GM18519 (cell line): ENCODE data around the gene GRID2.
"Not testable (repeated sequence)": the region's sequence is repeated elsewhere in the genome, so short reads cannot be mapped to it uniquely, and the experiment has no call there.

ENCODE experiments used
- ATAC-seq: cut with Tn5 transposase; IDR thresholded peaks from one replicate; pipeline ENCODE4 v1.9.1; 2021; ENCODE audit warnings: mild to moderate bottlenecking, moderate library complexity; ENCODE audit not compliant: unreplicated experiment, low FRiP score

Gene GRID2

DNA sequence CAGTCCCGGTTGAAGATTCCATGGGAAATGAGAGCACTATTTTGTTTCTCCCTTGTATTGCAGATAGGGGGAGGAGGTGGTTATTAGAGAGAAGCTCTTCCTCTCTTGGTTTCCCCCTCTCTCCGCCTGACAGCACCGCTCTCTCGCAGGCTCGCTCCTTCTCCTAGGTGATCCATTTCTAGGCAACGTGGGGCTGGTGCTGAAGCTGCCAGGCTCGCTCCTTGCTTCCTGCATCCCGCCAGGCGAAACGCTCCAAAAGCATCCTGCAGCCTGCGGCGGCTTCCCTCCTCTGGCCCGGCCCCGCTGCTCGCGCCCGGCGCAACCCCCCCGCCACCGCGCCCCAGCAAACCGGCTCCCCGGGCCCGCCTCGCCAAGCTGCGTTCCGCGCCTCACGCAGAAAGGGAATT, at the start of gene GRID2:
Gene GRID2 (plus strand): TSS at position 346 of the 407 bp plus-strand sequence.
- ATAC-seq = no peak

DNA sequence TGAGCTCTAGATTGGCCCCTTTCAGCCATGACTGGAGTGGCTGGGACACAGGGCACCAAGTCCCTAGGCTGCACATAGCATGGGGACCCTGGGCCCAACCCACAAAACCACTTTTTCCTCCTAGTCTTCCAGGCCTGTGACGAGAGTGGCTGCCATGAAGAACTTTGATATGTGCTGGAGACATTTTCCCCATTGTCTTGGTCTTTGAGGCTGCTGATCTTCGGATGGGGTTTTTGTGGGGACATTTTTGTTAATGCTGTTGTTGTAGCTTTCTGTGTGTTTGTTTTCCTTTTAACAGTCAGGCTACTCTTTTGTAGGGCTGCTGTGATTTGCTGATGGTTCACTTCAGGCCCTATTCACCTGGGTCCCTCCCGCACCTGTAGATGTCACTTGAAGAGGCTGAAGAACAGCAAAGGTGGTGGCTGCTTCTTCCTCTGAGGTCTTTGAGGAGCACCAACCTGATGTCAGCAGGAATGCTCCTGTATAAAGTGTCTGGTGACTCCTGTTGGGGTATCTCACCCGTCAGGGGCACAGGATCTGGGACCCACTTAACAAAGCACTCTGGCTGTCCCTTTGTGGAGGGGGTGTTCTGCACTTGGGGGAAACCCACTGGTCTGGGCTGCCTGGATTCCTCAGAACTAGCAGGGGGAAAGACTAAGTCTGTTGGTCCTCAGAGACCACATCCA, 49.6 kb upstream of the GRID2 start:
- no peak for ATAC-seq

DNA sequence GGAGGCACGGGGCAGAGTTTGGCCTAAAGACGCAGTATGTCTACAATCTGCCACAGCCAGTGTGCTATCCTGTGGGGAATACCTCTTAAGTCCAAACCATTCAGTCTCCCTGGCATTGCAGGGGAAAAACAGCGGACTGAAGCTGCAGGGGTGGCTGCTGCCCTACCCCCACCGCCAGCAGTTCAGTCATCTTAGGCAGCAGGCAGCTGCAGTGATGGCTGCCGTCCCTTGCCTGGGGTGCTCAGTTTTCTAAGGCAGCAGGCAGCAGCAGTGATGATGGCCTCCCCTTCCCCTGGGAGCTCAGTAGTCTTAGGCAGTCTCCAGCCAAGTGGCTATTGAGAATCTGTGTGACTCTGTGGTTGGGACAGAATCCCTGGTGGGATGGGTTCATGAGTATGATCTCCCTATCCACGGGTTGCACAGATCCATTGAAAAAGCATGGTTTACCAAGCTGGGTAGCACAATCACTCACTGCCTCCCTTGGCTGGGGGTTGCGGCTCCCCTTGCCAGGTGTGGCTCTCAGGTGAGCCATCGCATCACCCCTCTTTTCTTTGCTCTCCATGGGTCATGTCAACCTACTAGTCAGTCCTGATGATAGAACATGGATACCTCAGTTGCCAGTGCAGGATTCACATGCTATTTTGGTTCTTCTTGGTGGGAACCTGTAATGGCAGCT, 48.9 kb upstream of the GRID2 start:
- ATAC-seq = no peak

DNA sequence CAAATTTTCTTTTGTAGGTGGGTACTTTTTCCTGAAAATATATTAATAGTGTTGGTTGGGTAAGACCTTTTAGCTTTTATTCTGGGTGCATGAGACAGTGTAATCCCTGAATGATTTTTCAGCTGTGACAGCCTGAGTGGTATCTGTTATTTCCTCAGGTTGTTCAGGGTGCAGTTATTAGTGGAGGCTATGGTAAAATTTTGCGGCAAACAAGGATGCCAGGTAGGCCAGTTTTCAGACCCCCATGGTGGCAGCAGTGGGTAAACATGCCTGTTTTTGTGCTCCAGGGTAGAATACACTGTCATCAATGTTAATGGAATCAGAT, 47.9 kb upstream of the GRID2 start:
- no peak for ATAC-seq

DNA sequence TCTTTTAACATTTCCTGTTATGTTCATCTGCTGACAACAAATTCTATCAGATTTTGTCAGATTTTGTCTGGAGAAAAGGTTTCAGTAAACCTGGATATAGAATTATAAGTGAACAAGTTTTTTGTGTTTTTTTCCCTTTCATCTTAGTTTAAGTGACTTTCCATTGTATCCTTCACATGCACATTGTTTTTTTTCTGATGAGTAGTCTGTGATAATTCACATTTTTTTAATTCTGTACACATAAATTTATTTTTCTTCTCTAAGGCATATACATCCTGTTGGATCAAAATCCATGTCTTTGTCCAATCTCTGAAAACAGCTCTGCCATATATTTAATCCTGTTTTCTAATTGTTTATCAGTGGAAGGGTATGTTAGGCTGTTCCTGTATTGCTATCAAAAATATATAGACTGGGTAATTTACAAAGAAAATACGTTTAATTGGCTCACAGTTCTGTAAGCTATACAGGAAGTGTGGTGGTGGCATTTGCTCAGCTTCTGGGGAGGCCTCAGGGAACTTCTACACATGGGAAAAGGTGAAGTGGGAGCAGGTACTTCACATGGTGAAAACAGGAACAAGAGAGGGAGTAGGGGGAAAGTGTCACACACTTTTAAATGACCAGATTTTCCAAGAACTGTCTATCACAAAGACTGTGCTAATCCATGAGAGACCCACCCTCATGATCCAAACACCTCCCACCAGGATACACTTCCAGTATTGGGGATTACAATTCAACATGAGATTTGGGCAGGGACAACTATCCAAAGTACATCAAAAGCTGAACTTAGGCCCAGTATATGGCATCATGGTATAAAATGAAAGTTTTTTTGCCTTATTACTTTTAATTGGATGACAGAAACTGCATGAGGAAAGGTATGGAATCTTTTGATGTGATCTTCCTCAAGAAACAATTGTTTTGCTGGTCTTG, 45.6 kb upstream of the GRID2 start:
- ATAC-seq = no peak

DNA sequence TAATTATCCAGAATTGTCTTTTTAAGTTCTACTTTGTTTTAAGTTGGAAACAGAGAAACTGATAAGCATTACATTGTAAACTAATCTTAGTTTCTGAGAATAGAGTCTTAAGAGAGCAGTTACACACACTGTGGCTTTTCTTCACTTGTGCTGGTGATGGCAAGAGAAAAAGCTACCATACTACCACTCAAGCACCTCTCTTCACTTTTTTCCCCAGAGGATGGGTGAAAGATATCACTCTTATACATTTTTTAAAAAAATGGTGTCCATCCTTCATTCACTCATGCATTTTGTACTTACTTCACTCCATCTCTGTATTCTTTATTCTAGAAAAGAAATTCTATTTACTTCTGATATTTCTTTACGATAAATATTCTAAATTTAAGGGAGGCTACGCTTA, 42.5 kb upstream of the GRID2 start:
- no peak for ATAC-seq

DNA sequence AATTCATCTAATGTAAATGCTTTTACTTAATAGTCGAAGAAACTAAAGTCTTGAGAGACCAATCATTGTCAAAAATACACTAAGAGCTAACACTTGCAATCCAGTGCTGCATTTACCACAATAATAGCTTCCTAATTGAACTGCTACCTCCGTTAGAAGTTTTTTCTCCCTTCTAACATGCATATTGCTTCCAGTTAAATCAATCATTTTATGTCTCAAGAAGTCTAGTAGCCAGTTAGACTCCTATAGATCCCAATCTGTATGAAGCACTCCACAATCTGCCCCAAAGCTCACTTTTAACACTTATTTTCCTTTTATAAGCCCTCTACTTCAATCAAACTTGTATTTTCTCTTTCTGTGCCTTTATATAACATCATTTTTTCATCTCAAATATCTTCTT, 41.4 kb upstream of the GRID2 start:
- no peak for ATAC-seq

DNA sequence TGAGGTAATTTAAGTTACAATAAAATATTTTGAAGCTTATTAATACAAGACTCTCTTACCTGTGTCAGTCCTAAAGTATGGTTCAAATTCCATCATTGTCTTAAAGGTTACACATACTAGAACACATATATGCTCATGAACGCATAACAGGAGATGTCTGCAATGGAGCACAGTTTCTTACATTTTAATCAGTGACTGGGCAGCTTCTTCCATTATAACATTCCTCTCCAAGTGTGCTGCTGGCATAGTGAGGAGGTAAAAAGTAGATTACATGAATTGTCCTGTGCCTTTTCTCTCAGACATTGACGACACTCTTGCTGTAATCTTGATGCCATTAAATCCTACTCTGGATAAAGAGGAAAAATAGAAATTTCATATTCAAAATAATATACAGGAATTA, 40.8 kb upstream of the GRID2 start:
- no peak for ATAC-seq

DNA sequence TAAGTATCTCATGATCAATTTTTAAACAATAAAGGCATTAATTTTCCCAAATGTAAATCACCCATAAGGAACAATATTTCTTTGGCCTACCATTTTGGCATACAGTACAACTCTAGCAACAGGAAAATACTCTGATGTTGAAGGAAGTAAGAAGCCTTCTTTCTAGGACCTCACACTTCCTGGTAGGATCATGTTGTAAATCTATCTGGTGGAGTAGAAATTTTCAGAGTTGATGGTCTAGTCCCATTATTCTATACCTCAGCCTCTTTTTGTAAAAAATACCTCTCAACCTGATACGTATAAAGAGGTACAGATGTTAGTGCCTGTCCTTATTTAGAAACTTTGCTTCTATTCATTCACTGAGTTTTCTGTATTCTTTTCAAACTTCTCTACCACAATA, 40.2 kb upstream of the GRID2 start:
- ATAC-seq = no peak

DNA sequence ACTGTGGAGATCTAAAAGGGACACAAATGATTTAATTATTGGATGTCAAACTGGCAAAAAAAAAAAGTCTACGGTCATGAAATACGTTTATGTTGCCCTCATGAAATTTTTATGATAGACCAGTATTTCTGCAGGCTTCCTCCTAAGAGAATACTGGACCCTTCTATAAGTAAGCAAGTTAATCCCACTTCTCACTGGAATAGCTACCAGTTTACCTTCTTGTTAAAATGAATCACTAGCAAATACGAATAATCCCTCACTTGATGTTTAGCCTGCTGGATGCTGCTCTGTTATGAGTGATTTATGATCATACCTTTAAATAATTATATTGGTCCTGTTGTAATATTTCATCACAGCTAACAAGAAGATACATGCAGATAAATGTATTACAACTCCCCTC, 39.6 kb upstream of the GRID2 start:
- ATAC-seq = no peak

DNA sequence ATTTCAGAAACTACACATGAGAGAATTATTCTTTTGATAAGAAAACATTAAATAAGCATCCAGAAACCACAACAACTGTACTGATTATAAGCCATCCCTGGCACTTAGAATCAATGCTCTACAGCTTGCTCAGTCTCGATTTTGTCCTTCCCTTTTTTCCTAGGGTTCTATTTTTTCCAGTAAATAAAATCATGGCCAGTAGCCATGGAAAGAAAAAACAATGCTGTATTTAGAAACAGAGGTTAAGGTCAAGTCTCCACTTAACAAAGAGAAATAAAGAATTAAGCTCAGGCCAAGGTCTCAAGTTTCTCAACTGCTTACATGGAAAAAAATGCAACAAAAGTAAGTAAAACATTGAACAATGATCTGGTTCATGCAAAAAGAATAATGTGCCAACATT, 38.7 kb upstream of the GRID2 start:
- ATAC-seq = no peak

DNA sequence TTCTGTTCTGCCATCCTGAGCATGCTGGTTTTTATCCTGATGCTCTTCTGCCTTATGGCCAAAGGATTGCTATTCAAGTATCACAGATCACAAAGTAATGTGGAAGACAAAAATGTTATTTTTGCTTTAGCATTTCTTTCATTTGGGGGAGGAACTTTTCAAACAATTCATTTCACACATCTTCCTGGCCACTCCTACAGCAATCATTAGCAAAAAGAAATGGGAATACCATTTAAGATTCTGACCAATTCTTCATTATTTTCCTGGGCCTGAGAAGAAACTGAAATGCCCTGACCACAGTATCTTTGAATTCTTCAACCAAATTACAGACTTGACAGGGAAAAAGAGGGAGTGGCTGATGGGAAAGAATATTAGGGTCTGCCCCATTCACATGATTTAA, 38.0 kb upstream of the GRID2 start:
- ATAC-seq = no peak

DNA sequence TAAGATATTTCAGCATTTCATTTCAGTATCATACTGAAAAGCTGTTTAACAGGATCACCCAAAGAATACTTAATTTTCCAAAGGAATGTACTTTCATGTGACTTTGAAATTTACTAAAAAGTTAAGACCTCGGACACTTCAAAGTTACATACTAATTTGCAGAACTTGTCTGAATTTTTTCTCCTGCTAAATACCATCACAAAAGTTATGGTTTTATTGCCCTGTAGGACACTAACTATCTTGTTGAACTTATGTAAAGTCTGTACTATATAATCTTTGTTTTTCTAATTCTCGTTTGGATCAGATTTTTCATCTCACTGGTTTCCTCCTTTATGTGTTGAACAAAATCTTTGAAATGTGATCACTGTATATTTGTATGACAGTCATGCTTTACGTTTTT, 37.2 kb upstream of the GRID2 start:
- no peak for ATAC-seq

DNA sequence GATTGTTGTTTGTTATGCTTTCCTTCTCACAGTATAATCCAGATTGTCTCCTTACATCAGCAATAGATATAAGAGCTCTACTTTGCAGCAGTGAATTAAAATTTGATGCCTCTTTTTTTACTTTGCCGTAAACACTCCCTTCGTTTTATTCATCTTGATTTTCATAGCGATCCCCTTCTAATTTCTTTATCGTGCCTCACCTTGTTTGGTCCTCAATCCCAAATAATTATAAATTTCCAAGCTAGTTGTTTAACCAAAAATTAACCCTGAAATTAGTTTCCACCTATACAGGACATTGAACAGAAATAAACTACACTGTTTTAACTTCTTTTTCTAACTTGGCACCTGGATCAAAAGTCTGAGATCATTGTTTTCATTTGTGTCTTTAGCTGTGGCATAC, 35.1 kb upstream of the GRID2 start:
- no peak for ATAC-seq

DNA sequence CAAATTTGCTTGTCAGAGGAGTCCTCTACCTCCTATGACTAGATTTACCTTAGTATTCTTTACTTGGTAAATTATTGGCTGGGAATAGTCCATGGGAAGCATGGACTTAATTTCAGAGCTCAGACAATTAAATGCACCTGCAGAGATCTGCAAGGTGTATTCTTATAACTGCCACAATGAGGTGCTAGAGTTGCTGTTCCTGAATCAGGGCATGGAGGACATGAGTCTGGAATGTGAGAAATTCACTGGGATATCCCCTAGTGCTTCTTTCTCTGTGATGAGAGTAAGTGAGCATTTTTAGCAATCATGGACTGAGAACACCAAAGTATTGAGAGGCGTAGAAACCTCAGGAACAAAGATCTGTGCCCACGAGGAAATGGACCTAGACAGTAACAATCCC, 32.9 kb upstream of the GRID2 start:
- ATAC-seq = no peak

DNA sequence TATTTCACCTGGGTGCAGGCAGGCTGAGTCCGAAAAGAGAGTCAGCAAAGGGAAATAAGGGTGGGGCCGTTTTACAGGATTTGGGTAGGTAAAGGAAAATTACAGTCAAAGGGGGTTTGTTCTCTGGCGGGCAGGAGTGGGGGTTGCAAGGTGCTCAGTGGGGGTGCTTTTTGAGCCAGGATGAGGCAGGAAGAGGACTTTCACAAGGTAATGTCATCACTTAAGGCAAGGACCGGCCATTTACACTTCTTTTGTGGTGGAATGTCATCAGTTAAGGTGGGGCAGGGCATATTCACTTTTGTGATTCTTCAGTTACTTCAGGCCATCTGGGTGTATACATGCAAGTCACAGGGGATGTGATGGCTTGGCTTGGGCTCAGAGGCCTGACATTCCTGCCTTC, 32.2 kb upstream of the GRID2 start:
- not testable (repeated sequence) for ATAC-seq

DNA sequence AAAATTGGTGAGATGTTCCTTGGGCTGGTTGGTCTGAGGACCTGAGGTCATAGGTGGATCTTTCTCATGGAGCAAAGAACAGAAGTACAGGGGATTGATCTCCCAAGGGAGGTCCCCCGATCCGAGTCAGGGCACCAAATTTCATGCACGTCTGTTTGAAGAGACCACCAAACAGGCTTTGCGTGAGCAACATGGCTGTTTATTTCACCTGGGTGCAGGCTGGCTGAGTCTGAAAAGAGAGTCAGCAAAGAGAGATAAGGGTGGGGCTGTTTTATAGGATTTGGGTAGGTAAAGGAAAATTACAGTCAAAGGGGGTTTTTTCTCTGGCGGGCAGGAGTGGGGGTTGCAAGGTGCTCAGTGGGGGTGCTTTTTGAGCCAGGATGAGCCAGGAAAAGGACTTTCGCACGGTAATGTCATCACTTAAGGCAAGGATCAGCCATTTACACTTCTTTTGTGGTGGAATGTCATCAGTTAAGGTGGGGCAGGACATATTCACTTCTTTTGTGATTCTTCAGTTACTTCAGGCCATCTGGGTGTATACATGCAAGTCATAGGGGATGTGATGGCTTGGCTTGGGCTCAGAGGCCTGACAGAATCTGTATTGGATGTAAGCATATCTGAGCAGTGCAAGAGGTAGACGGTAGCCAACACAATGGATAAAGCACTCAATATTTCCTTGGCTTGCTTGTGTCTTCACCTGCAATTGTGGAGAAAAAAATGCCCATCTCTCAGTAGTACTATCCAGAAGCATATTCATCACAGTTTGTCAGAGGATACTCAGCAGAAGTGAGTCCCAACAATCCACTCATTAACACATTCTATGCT, 26.5 kb upstream of the GRID2 start:
- not testable (repeated sequence) for ATAC-seq

DNA sequence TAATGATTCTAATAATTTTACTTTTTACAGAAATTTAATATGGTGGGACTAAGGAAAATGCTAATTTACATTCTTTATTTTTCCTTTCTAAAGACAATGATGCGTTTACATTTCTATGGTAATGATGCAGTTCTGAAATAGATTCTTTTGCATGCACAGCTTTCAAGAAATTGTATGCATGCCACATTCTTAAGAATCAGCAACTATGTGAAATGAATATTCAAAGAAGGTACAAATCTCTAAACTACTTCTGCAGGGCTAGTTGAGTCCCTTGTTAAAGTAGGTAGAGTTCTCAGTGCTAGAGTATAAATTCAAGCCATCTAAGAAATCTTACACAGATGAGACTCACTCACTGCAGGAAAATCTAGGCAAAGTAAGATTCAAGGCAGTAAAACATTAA, 24.5 kb upstream of the GRID2 start:
- ATAC-seq = no peak

DNA sequence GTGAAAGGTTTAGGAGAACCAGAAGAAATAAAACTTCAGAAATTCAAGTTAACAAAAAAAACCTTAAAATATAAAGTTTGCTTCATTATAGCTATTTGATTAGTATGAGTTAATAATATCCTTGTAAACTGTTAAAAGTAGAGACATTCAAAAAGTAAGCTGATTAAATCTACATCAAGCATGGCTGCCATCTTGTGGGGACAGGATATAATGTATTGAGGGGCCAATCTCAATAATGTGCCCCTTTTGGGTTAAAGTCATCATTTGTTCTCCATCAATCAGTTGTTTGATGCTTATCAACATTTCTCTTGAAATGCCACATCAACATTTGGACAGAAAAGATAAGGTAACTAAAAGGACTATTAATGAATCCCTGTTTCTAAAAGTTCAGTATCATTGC, 4.6 kb upstream of the GRID2 start:
- ATAC-seq = no peak

DNA sequence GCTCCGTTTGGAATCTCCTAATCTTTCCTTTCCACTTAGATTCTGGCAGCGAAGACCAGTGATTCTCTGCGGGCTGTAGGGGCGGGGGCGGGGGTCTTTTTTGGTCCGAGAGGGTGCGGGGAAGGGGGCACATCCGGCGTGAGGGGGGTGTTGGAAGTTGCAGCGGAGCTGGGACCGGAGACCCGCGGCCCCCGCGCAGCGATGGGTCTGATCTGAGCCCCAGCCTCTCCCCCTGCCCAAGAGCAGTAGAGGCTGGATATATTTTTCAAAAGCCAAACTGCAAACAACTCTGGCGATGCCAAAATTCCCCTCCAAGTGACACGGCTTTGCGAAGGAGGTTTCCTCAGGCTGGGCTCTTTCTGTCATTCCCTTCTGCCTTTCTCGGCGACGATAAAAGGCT, 355 bp downstream of the GRID2 start:
- ATAC-seq = no peak

DNA sequence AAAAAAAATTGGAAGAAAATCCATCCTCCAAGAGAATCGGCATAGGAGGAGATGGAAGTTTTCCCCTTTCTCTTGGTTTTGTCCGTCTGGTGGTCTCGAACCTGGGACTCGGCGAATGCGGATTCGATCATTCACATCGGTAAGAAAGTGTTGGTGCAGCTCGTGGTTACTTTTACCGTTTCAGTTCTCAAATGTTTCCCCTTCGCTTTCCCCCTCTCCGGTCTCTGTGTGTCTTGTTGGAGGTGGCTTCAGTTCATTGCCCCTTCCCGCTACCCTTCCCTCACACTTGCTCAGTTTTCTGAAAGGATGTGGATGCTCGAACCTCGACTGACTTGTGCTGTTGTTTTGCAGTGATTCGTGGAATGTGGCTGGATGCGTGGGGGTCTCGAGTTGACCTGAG, 840 bp downstream of the GRID2 start:
- no peak for ATAC-seq
